Measurements from ENCODE around the gene SHPK.

The SHPK gene

GRCh38 chr17:3613124-3613523 lies 22.9 kb downstream of the SHPK start:
- Histone ChIP-seq H3K9me3 (no peaks in the 10 kb centered on the region), H3K27me3 (no peaks in the 10 kb centered on the region), H3K4me1 (no peaks in the 10 kb centered on the region), H3K4me3 (ENCODE audit: low read depth, low read length) (no peak overlapping the region), H3K36me3 (no peaks in the 10 kb centered on the region)
- DNase-seq = no peak
- TF ChIP-seq, protein P1, sequence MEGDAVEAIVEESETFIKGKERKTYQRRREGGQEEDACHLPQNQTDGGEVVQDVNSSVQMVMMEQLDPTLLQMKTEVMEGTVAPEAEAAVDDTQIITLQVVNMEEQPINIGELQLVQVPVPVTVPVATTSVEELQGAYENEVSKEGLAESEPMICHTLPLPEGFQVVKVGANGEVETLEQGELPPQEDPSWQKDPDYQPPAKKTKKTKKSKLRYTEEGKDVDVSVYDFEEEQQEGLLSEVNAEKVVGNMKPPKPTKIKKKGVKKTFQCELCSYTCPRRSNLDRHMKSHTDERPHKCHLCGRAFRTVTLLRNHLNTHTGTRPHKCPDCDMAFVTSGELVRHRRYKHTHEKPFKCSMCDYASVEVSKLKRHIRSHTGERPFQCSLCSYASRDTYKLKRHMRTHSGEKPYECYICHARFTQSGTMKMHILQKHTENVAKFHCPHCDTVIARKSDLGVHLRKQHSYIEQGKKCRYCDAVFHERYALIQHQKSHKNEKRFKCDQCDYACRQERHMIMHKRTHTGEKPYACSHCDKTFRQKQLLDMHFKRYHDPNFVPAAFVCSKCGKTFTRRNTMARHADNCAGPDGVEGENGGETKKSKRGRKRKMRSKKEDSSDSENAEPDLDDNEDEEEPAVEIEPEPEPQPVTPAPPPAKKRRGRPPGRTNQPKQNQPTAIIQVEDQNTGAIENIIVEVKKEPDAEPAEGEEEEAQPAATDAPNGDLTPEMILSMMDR (IDR thresholded peaks at IDR 0.05; ENCODE audit: low read depth, low read length) = no peak

- no peak for DNase-seq
- Histone ChIP-seq H3K36me3 (no peaks in the 10 kb centered on the region), H3K4me3 (ENCODE audit: low read depth, low read length) (no peak overlapping the region), H3K9me3 (no peaks in the 10 kb centered on the region), H3K27me3 (no peaks in the 10 kb centered on the region), H3K4me1 (no peaks in the 10 kb centered on the region)
- TF ChIP-seq, protein P1 (IDR thresholded peaks at IDR 0.05; ENCODE audit: low read depth, low read length) = no peak
These were observed 25.5 kb downstream of the SHPK start for GRCh38 chr17:3610523-3610922.

DNA sequence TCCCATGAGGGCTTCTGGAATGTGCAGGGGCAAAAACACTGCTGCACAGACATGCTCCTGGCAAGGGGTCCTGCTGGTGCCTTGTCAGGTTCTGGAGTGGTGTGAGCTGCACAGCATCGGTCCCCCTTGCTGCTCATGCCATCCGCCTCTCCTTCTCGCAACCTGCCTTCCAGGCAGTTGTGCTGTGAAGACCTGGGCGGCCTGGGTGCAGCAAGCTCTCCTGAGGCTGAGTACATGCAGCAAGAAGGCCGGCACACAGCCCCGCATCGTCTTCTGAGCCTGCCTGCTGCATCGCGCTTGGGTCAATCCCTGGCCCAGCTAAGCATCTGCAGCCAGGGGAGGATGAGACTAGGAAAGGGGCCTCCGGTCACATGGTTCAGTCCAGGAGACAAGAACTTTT lies 26.4 kb downstream of the SHPK start:
- no peaks in the 10 kb centered on the region for H3K27me3 ChIP-seq
- TF ChIP-seq, protein P1 (IDR thresholded peaks at IDR 0.05; ENCODE audit: low read depth, low read length) = no peak
- H3K36me3 ChIP-seq = no peaks in the 10 kb centered on the region
- H3K4me3 ChIP-seq (ENCODE audit: low read depth, low read length) = no peak overlapping the region
- H3K9me3 ChIP-seq = no peaks in the 10 kb centered on the region
- DNase-seq = no peak
- no peaks in the 10 kb centered on the region for H3K4me1 ChIP-seq

DNA sequence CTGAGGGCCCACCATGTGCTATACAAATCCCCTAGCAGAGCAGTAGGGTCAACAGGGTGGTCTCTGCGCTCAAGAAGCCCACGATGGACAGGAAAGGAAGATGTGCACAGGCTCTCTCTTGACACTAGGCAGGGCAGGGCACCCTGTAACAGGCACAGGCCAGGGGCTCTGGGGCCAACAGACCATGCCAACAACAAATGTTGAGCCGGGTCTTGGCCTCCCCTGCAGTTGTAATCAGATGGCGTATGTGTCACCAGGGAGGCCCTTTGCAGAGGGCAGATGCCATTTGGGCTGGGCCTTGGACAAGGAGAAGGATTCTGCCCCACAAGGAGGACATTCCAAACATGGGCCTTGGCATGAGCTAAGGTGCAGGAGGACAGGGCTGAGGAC lies 32.2 kb downstream of the SHPK start:
- no peaks in the 10 kb centered on the region for H3K9me3 ChIP-seq
- TF ChIP-seq, protein P1 (IDR thresholded peaks at IDR 0.05; ENCODE audit: low read depth, low read length) = no peak
- H3K36me3 ChIP-seq = no peaks in the 10 kb centered on the region
- no peak for DNase-seq
- no peak overlapping the region for H3K4me3 ChIP-seq (ENCODE audit: low read depth, low read length)
- H3K4me1 ChIP-seq = no peaks in the 10 kb centered on the region
- H3K27me3 ChIP-seq = no peaks in the 10 kb centered on the region

- no peak for DNase-seq
- no peaks in the 10 kb centered on the region for H3K27me3 ChIP-seq
- no peaks in the 10 kb centered on the region for H3K36me3 ChIP-seq
- no peak overlapping the region for H3K4me3 ChIP-seq (ENCODE audit: low read depth, low read length)
- H3K4me1 ChIP-seq = no peaks in the 10 kb centered on the region
- TF ChIP-seq, protein P1 (IDR thresholded peaks at IDR 0.05; ENCODE audit: low read depth, low read length) = no peak
- no peaks in the 10 kb centered on the region for H3K9me3 ChIP-seq
These were observed 32.8 kb downstream of the SHPK start for GRCh38 chr17:3603119-3603869.

DNA sequence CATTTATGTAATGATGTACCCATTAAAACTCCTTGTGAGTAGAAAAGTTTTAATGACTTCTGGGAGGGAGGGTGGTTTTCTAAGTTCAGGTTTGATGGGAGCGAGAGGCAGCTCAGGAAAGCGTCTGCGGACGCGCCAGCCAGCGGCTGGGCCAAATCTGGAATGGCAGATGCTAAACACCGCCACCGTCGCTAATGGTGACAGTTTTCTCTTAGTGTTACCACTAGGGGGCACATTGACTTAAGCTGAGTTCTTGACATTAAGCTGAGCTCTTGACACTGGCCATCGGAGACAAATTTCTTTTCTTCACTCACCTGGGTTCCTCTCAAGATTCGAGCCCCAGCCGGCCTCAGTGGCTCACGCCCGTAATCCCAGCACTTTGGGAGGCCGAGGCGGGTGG lies 33.6 kb downstream of the SHPK start:
- DNase-seq = peak; percentile 35
- Histone ChIP-seq H3K36me3 (no peaks in the 10 kb centered on the region), H3K4me3 (ENCODE audit: low read depth, low read length) (no peak overlapping the region), H3K9me3 (no peaks in the 10 kb centered on the region), H3K4me1 (no peaks in the 10 kb centered on the region), H3K27me3 (no peaks in the 10 kb centered on the region)
- TF ChIP-seq, protein P1 (IDR thresholded peaks at IDR 0.05; ENCODE audit: low read depth, low read length) = peak; percentile 56

All from BE2C (cell line).